Measurements from ENCODE around the gene PHEX. TPM values are rescaled to one million over a fixed set of nuclear protein-coding genes. Genes with fewer than 3 reads are reported as not detected.

The PHEX gene
- total RNA-seq, 1 donor from 2014 or later, result 0.36 TPM

DNA sequence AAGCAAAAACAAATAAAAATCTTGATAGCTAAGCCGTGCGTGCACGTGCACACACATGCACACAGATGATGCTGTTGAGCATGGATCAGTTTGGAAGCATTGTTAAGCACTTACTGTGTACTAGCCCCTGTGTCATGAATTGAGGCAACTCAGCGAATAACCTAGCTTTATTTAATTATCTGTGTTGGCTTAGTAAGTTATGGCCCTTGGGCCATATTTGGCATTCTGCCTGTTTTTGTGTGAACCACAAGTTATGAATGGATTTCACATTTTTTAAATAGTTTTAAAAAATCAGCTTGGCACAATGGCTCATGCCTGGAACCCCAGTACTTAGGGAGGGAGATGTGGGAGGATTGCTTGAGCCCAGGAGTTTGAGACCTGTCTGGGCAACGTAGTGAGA is 126.9 kb downstream of the PHEX start:
- no peak for ATAC-seq

DNA sequence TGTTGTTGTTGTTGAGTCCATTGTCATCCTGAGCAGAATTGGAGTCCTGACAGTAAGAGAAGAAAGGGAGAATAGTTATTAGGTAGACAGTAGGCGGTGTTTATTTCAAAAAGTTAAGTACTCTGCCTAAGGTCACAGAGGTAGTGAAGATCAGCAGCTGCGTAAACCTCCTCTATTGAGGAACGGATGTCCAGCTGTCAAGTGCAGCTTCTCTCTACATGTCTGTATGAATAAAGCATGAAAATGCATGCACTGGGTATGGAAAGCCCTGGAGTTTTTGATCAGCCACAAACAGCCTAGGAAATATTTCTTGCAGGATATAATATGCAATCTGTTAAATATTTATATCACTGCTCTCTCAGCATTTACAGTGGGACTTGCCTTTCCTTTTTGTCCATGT is 131.2 kb downstream of the PHEX start:
- ATAC-seq, result no peak

- no peak for ATAC-seq
These were observed 132.8 kb downstream of the PHEX start for GRCh38 chrX:22164770-22165388.

GRCh38 chrX:22165732-22166457 is 133.8 kb downstream of the PHEX start:
- no peak for ATAC-seq

GRCh38 chrX:22171287-22172060 is 139.3 kb downstream of the PHEX start:
- no peak for ATAC-seq

DNA sequence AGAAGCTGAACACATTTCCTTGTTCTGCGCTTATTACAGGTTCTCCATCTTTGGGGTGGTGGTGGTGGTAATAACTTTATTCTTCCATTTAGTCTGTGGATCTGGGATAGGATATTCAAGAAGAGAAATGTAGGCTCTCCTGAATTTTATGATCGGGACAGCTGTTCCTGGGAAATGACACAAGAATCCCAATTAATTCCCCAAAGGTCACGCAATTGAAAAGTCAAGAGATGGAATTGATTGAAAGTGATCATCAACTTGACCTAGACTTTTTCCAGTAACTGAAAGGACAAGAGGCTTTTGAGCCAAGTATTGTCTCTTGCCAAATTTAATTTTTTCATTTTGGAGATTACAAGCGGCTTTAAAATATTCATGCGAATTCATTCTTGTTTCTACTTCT is 141.8 kb downstream of the PHEX start:
- no peak for ATAC-seq

DNA sequence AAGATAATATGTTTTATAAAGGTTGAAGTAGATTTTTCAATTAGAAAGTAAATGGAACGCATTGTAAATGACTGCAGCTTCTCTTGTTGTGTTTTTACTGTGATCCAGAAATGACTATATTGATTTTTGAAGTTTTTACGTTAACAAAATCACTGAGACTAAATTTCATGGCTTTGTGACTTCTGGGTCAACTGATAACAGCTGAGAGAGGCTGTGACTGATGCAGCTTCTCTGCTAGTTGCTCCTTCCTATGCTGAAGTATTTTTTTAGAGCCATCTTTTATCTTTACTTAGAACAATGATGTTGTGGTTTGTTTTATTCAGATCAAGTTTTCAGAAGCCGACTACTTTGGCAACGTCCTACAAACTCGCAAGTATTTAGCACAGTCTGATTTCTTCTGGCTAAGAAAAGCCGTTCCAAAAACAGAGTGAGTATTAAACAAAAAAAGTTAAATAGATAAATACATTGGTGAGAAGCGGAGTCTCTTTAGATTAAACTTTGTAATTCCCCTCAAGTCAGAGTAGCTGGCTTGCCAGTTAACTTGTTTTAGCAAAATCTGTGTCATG is 145.9 kb downstream of the PHEX start:
- no peak for ATAC-seq

GRCh38 chrX:22184096-22184495 is 152.0 kb downstream of the PHEX start:
- ATAC-seq, result no peak

- ATAC-seq, result peak; percentile 32
These were observed 154.0 kb downstream of the PHEX start for GRCh38 chrX:22186165-22186564.

DNA sequence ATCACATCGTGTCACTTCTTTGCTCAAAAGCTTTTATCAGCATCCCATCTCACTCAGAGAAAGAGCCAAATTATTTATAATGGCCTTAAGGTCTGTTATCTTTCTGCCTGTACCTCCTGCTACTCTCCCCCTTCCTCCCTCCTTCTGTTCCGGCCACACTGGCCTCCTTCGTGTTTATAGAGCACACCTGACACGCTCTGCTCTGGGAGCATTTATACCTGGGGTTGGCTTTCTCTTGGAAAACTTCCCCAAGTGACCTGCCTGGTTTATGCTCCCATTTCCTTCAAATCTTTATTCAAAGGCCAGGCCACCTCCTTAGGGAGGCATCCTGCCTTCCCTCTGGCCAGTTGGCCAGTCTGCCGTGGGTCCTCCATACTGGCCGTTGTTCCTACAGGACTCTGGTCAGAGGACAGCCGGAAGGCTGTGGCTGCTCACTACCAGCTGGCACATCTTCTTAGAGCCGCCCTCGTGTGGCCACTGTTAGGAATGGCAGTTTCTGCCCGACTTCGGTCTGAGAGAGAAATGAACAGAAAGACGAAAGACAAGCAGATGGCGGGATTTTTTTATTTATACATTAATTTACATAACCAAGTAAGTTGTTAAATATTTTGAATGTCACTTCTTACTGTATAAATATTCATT is 160.4 kb downstream of the PHEX start:
- peak; percentile 72 for ATAC-seq

DNA sequence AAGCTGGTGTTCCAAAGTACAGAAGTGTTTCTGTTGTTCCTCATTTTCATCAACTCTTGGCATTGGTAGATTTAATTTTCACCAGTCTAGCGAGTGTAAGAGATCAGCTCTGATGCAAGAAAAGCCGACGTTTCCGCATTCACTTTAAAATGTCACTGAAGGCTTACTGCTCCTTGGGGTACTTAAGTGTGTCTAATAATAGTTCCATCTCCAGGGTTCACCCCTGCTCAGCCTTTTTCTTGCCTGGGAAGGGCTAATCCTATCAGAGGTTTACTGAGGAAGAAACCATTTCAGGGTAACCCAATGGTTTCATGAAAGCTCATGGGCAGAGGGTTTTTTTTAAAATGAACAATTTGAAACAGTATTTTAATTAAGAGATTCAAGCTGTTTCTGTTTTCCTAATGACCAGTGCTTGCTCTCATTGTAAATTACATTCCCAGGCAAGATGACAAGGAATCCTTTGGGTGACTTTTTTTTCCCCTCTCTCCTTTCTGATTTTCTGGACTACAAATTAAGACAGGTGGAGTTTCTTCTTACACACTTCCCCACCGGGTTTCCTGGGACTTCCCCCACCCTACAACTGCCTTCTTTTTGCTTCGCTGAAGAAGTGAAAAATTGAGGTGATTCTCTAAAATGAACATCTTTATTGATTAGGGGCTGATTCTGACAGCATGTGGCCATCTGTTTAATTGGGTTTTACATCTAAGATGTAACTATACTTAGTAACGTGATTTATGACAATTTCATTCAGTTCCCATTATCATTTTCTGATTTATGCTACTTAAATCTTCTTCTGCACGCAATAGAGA is 161.9 kb downstream of the PHEX start:
- no peak for ATAC-seq

DNA sequence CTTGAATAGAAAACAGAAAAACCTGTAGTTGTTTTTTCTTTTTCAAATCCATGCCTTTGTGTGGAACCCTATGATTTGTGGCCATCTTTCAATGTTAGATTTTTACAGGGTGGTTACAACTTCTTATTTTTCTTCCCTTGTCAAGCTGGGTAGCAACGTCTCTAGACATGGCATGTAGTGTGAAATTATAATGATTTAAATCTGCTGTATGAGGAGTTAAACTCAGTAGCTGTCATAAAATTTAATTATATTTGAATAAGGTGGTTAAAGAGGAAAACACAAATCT is 162.5 kb downstream of the PHEX start:
- no peak for ATAC-seq

DNA sequence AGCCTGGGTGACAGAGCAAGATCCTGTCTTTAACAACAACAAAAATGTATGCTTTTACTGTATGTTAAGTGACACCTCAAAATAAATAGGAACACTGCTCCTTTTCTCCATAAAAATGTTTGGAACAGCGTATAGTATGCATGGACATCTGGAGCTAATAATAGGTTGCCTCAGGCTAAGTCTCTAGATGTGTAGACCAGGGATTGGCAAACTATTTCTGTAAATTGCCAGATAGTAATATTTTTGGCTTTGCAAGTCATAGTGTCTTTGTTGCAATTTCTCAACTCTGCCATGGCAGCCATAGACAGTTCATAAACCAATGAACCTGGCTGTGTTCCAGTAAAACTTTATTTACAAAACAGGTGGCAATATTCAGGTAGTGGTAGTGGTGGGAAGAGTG is 164.0 kb downstream of the PHEX start:
- ATAC-seq, result no peak

- no peak for ATAC-seq
These were observed 170.1 kb downstream of the PHEX start for GRCh38 chrX:22202251-22202650.

GRCh38 chrX:22203186-22203585 is 171.1 kb downstream of the PHEX start:
- ATAC-seq, result no peak

GRCh38 chrX:22206781-22207180 is 174.7 kb downstream of the PHEX start:
- no peak for ATAC-seq

DNA sequence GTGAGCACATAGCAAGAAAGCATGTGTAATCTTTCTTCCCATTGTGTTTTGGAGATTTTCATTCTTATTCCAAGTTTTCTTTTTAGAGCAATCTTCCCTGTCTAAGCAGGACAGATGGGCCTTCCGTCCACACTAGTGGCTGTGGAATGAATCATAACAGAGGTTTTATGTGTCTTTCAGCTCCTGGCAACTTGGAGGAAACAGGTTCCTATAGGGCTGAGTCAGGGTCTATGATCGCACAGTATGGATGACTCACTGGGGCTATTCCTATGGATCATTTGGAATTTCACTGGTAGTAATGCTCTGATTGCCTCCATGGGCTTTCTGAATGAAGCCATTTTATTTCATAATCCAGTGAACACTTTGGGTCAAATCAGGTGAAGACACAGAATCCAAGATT is 188.8 kb downstream of the PHEX start:
- ATAC-seq, result peak; percentile 78

GRCh38 chrX:22234380-22234779 is 202.3 kb downstream of the PHEX start:
- no peak for ATAC-seq

DNA sequence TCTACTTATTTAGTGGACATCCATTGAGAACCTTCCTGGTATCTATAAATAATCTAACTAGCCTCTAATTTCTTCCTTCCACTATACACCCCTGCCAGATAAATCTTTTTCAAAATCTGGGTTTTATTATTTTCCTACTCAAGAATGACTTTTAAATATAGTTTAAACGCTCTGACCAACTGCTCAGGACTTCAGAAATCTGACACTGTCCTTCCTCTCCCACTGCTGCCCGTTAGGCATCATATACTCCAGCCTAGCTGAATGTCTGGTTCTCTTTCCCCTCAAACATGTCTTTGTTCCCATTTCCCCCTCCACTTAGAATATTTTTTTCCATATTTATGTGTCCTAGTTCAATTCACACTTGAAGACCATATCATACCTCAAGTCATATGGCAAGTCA is 205.4 kb downstream of the PHEX start:
- ATAC-seq, result no peak

- peak; percentile 70 for ATAC-seq
These were observed 214.5 kb downstream of the PHEX start for GRCh38 chrX:22246620-22247019.

GRCh38 chrX:22247169-22247568 is 215.0 kb downstream of the PHEX start:
- no peak for ATAC-seq

GRCh38 chrX:22248401-22248800 is 216.3 kb downstream of the PHEX start:
- no peak for ATAC-seq
